Ovary (tissue), 3 donors: Measurements from ENCODE around the gene MASP1.

ENCODE experiments used
- POLR2A ChIP-seq: fragments of 450-650 bp; IDR thresholded peaks from one replicate; pipeline ENCODE4 v1.6.1; 2017; ENCODE audit warnings: antibody characterized with exemption, mild to moderate bottlenecking, moderate library complexity
- TF ChIP-seq, protein P1 (sequence below), 3 donors: fragments of 450-650 bp in 2 of 3; fragments of 200-600 bp in 1 of 3; IDR thresholded peaks; one replicate each; pipeline versions ENCODE4 v1.5.1 to v1.8.0; 2016 to 2022; ENCODE audit warnings: antibody characterized with exemption in 3 of 3, mild to moderate bottlenecking in 1 of 3
- donor health status: DM: no; HTN: no; CAD: no.

- TF ChIP-seq, protein P1, sequence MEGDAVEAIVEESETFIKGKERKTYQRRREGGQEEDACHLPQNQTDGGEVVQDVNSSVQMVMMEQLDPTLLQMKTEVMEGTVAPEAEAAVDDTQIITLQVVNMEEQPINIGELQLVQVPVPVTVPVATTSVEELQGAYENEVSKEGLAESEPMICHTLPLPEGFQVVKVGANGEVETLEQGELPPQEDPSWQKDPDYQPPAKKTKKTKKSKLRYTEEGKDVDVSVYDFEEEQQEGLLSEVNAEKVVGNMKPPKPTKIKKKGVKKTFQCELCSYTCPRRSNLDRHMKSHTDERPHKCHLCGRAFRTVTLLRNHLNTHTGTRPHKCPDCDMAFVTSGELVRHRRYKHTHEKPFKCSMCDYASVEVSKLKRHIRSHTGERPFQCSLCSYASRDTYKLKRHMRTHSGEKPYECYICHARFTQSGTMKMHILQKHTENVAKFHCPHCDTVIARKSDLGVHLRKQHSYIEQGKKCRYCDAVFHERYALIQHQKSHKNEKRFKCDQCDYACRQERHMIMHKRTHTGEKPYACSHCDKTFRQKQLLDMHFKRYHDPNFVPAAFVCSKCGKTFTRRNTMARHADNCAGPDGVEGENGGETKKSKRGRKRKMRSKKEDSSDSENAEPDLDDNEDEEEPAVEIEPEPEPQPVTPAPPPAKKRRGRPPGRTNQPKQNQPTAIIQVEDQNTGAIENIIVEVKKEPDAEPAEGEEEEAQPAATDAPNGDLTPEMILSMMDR (IDR thresholded peaks at IDR 0.05) = no peak
- TF ChIP-seq POLR2A = no peak
Observed at GRCh38 chr3:187197335-187197649, 94.2 kb downstream of the MASP1 start, which contains the start of gene RTP1.
